Measurements from ENCODE around the gene GRIN2A. TPM values are rescaled to one million over a fixed set of nuclear protein-coding genes. Genes with fewer than 3 reads are reported as not detected.

GRIN2A gene
- total RNA-seq, 2 donors from 2014 or later, result 0.26 to 21.4 TPM

- ATAC-seq (no peak), DNase-seq (no peak)
- no peak overlapping the region for H3K4me3 ChIP-seq
- no peak overlapping the region for H3K27ac ChIP-seq
- TF ChIP-seq POLR2A (IDR thresholded peaks at IDR 0.05) (no peak), CTCF (IDR thresholded peaks at IDR 0.05) (no peak)
- whole genome bisulfite sequencing, 2 donors, result 48 to 60% methylated on average over 2 of the region's 2 CpGs
- intact Hi-C loops (cut with DNase I), result no loop called here
- no peaks in the 10 kb centered on the region for H3K4me1 ChIP-seq
- no peaks in the 10 kb centered on the region for H3K9me3 ChIP-seq
- H3K36me3 ChIP-seq (replicated peaks in 1 of 2; ENCODE audit: insufficient read depth in 1 of 2, low read depth in 2 of 2), result no peaks in the 10 kb centered on the region
- H3K27me3 ChIP-seq, result no peaks in the 10 kb centered on the region
These were observed 204.0 kb downstream of the GRIN2A start for GRCh38 chr16:9978160-9978725.

DNA sequence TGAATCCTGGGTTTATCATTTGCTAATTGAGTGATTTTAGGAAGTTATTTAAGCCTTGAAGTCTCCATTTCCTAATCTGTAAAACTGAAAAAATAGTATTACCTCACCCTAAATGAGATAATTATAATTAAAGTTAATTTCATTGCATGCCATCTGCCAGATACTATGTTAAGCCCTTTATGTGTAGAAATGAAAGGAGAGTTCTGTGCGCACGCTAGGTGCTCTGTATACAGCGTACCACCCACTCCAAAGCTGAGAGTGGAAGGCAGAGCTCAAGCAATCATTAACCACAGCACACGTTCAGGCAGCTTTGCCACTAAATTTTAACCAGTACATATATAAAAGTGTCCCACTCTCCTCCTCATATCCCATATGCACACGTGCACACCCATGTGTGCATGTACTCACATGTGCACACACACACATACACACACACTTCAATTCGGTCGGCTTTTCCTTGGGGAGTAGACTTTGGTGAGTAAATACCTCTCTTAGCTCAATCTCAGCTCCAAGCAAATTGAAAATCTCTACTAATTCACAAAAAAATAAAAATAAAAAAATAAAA, 204.8 kb downstream of the GRIN2A start:
- Histone ChIP-seq H3K36me3 (replicated peaks in 1 of 2; ENCODE audit: insufficient read depth in 1 of 2, low read depth in 2 of 2) (no peaks in the 10 kb centered on the region), H3K4me1 (no peaks in the 10 kb centered on the region), H3K27ac (no peak overlapping the region), H3K4me3 (no peak overlapping the region), H3K9me3 (no peaks in the 10 kb centered on the region), H3K27me3 (no peaks in the 10 kb centered on the region)
- no peak for TF ChIP-seq POLR2A (IDR thresholded peaks at IDR 0.05)
- no peak for TF ChIP-seq CTCF (IDR thresholded peaks at IDR 0.05)
- intact Hi-C loops (cut with DNase I), result no loop called here
- ATAC-seq (no peak), DNase-seq (no peak)
- 30 to 32% methylated on average over 7 of the region's 7 CpGs for whole genome bisulfite sequencing, 2 donors

GRCh38 chr16:9976601-9977000, 205.6 kb downstream of the GRIN2A start:
- Histone ChIP-seq H3K36me3 (replicated peaks in 1 of 2; ENCODE audit: insufficient read depth in 1 of 2, low read depth in 2 of 2) (no peaks in the 10 kb centered on the region), H3K9me3 (no peaks in the 10 kb centered on the region), H3K4me3 (no peak overlapping the region), H3K27ac (no peak overlapping the region), H3K27me3 (no peaks in the 10 kb centered on the region), H3K4me1 (no peaks in the 10 kb centered on the region)
- 55 to 62% methylated on average over 9 of the region's 9 CpGs for whole genome bisulfite sequencing, 2 donors
- no peak for DNase-seq
- intact Hi-C loops (cut with DNase I), result no loop called here
- ATAC-seq, result no peak
- TF ChIP-seq POLR2A (IDR thresholded peaks at IDR 0.05) (no peak), CTCF (IDR thresholded peaks at IDR 0.05) (no peak)

DNA sequence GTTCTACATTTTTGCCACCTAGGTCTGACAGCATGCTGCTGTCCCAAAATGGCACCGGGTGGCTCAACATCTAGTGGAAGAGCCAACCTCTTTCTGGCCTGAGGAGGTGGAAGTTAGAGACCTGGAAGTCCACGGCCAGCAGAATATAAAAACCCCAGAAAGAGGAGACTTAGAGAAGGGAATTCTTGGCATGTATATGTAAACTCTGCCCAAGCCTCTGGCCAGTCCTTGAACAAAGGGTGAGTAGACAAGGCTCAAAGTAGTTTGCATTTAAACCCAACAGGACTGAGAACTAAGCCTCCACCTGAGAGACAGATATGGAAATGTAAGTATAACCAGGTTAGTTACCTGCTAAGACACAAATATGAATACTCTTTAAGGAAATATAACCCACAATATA, 210.3 kb downstream of the GRIN2A start:
- 34 to 55% methylated on average over 2 of the region's 2 CpGs for WGBS, 2 donors
- intact Hi-C loops (cut with DNase I), result no loop called here
- H3K36me3 ChIP-seq (replicated peaks in 1 of 2; ENCODE audit: insufficient read depth in 1 of 2, low read depth in 2 of 2), result no peaks in the 10 kb centered on the region
- TF ChIP-seq CTCF (IDR thresholded peaks at IDR 0.05) (no peak), POLR2A (IDR thresholded peaks at IDR 0.05) (no peak)
- no peak overlapping the region for H3K27ac ChIP-seq
- no peak for DNase-seq
- H3K4me1 ChIP-seq, result no peaks in the 10 kb centered on the region
- no peaks in the 10 kb centered on the region for H3K9me3 ChIP-seq
- no peak for ATAC-seq
- no peaks in the 10 kb centered on the region for H3K27me3 ChIP-seq
- no peak overlapping the region for H3K4me3 ChIP-seq

DNA sequence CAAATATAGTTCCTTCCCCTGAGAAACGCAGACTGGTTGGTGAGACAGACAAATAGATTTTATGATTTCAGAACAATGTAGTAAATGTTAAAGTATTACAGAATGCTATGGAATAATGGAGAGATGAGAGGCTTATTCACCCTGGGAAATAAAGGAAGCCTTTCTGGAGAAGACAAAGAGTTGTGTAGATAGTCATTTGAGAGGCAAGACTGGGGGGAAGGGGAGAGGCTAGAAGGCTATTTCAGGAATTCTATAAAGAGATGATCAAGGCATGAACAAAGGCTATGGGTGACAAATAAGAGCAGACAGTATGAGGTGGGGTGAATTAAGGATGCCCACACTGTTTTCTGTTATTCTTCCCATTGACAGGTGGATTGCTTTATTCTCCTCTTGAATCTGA, 211.4 kb downstream of the GRIN2A start:
- no peak for TF ChIP-seq POLR2A (IDR thresholded peaks at IDR 0.05)
- TF ChIP-seq CTCF (IDR thresholded peaks at IDR 0.05), result no peak
- intact Hi-C loops (cut with DNase I), result no loop called here
- Histone ChIP-seq H3K36me3 (replicated peaks in 1 of 2; ENCODE audit: insufficient read depth in 1 of 2, low read depth in 2 of 2) (no peaks in the 10 kb centered on the region), H3K27me3 (no peaks in the 10 kb centered on the region), H3K4me1 (no peaks in the 10 kb centered on the region), H3K4me3 (no peak overlapping the region), H3K9me3 (no peaks in the 10 kb centered on the region), H3K27ac (no peak overlapping the region)
- no peak for ATAC-seq
- WGBS, 2 donors, result 69 to 87% methylated on average over 1 of the region's 1 CpG
- DNase-seq, result no peak

Data from body of pancreas (tissue), 4 donors.